Measurements from ENCODE around the gene CHCHD6. TPM values are rescaled to one million over a fixed set of nuclear protein-coding genes. Genes with fewer than 3 reads are reported as not detected.

Gene CHCHD6
- total RNA-seq, 2 donors from 2014 or later: 23.6 to 34.4 TPM

DNA sequence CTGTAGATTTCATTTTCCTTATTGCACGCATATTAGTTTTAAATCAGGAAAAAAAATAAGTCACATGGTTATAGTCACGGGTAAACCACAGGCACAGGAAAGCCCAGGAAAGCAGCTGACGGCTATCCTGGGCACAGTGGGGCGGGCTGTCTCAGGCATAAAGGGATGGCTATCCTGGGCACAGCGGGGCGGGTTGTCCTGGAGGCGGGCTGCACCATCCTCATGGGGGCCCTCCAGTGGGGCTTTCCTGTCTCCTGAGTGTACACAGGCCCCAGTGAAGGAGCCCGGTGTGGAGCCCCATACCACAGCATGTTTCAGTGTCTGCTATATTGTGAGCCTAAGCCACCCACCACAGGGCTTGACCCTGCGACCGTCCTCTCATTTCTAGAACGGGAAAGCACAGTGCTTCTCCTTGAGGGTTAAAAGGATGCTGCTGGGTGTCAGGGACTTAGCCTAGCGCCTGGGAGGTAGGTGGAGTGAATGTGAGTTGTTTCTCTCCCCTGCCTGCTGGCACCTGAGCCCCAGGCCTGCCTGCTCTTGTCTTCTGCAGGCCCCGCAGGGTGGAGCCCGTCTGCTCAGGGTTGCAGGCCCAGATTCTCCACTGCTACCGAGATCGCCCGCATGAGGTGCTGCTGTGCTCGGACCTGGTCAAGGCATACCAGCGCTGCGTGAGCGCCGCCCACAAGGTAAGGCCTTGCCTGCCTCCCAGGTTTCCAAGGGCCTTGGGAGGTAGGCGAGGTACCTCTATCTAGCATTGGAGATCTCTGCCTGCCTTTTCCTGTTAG lies 253.0 kb downstream of the CHCHD6 start:
- H3K27ac ChIP-seq (ENCODE audit: low read depth, low read length): no peak overlapping the region
- H3K36me3 ChIP-seq (ENCODE audit: control insufficient read depth, insufficient read depth, low read length): no peaks in the 10 kb centered on the region
- Mint-ChIP-seq H3K4me1 (peaks cover 14% of the 10 kb centered on the region), H3K27ac (no peak overlapping the region), H3K36me3 (ENCODE audit: low read depth) (no peaks in the 10 kb centered on the region), H3K27me3 (ENCODE audit: insufficient read depth) (no peaks in the 10 kb centered on the region), H3K4me3 (no peak overlapping the region), H3K9me3 (no peaks in the 10 kb centered on the region)
- no peak overlapping the region for H3K4me3 ChIP-seq (ENCODE audit: low read length)
- no peaks in the 10 kb centered on the region for H3K9me3 ChIP-seq (ENCODE audit: control insufficient read depth, low read length)
- no peak for TF ChIP-seq CTCF (conservative IDR thresholded peaks at IDR 0.05)
- whole genome bisulfite sequencing, 2 experiments (ENCODE audit: insufficient coverage in 1 of 2, insufficient read length in 1 of 2): 93% methylated on average over 8 to 23 of the region's 23 CpGs
- H3K9ac ChIP-seq (ENCODE audit: extremely low read depth, low read length, poor library complexity, severe bottlenecking): no peak overlapping the region
- peak; percentile 77 for DNase-seq
- no peaks in the 10 kb centered on the region for H3K27me3 ChIP-seq (ENCODE audit: control insufficient read depth, insufficient read depth, low read length, poor library complexity, severe bottlenecking)
- H3K4me1 ChIP-seq (ENCODE audit: control insufficient read depth, insufficient read depth, low read length): no peaks in the 10 kb centered on the region

DNA sequence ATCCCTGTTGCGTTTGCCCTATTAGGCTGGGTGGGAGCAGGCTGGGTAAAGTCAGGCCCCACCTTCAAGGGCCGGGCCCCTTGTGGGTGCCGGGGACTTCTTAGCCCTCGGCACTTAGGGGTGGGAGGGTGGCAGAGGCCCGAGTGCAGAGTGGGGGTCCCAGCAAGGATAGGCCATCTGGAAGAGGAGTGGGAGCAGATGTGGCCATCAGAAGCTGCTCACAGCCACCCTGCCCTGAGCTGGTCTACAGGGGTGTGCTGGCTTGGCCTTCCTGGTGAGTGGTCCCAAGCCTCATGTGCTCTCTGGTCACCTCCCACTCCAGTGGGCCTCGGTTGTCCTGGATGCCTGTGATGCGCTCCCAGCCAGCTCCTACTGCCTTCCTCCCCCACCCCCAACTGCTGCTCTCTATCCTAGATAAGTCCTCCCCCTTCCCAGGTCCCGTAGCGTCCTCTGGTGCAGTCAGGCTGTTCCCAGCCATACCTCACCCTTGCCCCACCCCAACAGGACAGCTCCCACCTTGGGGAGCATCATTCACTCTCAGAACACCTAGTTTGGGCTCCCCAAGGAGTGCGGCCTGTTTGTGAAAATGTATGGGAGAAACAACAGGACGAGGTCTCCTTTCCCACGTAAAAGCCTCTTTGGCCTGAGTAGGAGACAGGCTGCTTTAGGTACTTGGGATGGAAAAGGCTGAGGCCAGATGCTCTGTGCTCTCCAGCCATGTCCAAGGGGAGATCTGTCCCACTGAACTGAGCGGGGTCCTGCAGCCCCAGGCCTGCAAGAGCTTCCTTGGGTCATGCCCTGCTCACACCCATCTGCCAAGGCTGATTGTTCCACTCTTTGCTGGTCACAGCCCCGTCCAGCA lies 254.0 kb downstream of the CHCHD6 start:
- Histone ChIP-seq H3K4me3 (ENCODE audit: low read length) (no peak overlapping the region), H3K4me1 (ENCODE audit: control insufficient read depth, insufficient read depth, low read length) (no peaks in the 10 kb centered on the region), H3K9ac (ENCODE audit: extremely low read depth, low read length, poor library complexity, severe bottlenecking) (no peak overlapping the region), H3K9me3 (ENCODE audit: control insufficient read depth, low read length) (no peaks in the 10 kb centered on the region), H3K27ac (ENCODE audit: low read depth, low read length) (no peak overlapping the region), H3K27me3 (ENCODE audit: control insufficient read depth, insufficient read depth, low read length, poor library complexity, severe bottlenecking) (no peaks in the 10 kb centered on the region), H3K36me3 (ENCODE audit: control insufficient read depth, insufficient read depth, low read length) (no peaks in the 10 kb centered on the region)
- DNase-seq: no peak
- no peak for TF ChIP-seq CTCF (conservative IDR thresholded peaks at IDR 0.05)
- no peaks in the 10 kb centered on the region for H3K36me3 Mint-ChIP-seq (ENCODE audit: low read depth)
- H3K27ac Mint-ChIP-seq: no peak overlapping the region
- peaks cover 14% of the 10 kb centered on the region for H3K4me1 Mint-ChIP-seq
- WGBS, 2 experiments (ENCODE audit: insufficient coverage in 1 of 2, insufficient read length in 1 of 2): 92 to 94% methylated on average over 8 to 14 of the region's 14 CpGs
- no peak overlapping the region for H3K4me3 Mint-ChIP-seq
- no peaks in the 10 kb centered on the region for H3K9me3 Mint-ChIP-seq
- no peaks in the 10 kb centered on the region for H3K27me3 Mint-ChIP-seq (ENCODE audit: insufficient read depth)

GRCh38 chr3:126958638-126959085 lies 254.6 kb downstream of the CHCHD6 start:
- H3K27ac Mint-ChIP-seq: peak overlapping the region; percentile 60
- no peak for DNase-seq
- H3K36me3 Mint-ChIP-seq (ENCODE audit: low read depth): no peaks in the 10 kb centered on the region
- no peaks in the 10 kb centered on the region for H3K27me3 ChIP-seq (ENCODE audit: control insufficient read depth, insufficient read depth, low read length, poor library complexity, severe bottlenecking)
- no peak overlapping the region for H3K4me3 Mint-ChIP-seq
- no peaks in the 10 kb centered on the region for H3K27me3 Mint-ChIP-seq (ENCODE audit: insufficient read depth)
- no peaks in the 10 kb centered on the region for H3K9me3 ChIP-seq (ENCODE audit: control insufficient read depth, low read length)
- H3K9ac ChIP-seq (ENCODE audit: extremely low read depth, low read length, poor library complexity, severe bottlenecking): no peak overlapping the region
- no peaks in the 10 kb centered on the region for H3K4me1 ChIP-seq (ENCODE audit: control insufficient read depth, insufficient read depth, low read length)
- H3K4me1 Mint-ChIP-seq: peaks cover 14% of the 10 kb centered on the region
- 85 to 89% methylated on average over 7 to 10 of the region's 10 CpGs for WGBS, 2 experiments (ENCODE audit: insufficient coverage in 1 of 2, insufficient read length in 1 of 2)
- no peak for TF ChIP-seq CTCF (conservative IDR thresholded peaks at IDR 0.05)
- no peaks in the 10 kb centered on the region for H3K9me3 Mint-ChIP-seq
- no peak overlapping the region for H3K4me3 ChIP-seq (ENCODE audit: low read length)
- H3K36me3 ChIP-seq (ENCODE audit: control insufficient read depth, insufficient read depth, low read length): no peaks in the 10 kb centered on the region
- no peak overlapping the region for H3K27ac ChIP-seq (ENCODE audit: low read depth, low read length)
